DND-41 (cell line): ENCODE measurements around the gene LINGO1.

Experiments
- CTCF ChIP-seq: IDR thresholded peaks from 2 replicates; pipeline ENCODE4 v1.5.1; 2012; ENCODE audit warnings: borderline replicate concordance, low read length, moderate library complexity, mild to moderate bottlenecking; ENCODE audit not compliant: poor library complexity, severe bottlenecking; ENCODE audit errors: extremely low read depth
- EZH2 ChIP-seq: IDR thresholded peaks from 3 replicates; pipeline ENCODE4 v1.6.1; 2012; ENCODE audit warnings: borderline replicate concordance, low read depth, mild to moderate bottlenecking, moderate library complexity, low read length, inconsistent platforms; ENCODE audit not compliant: severe bottlenecking

- TF ChIP-seq CTCF = no peak
- TF ChIP-seq EZH2 = no peak
Observed at GRCh38 chr15:77620960-77621647, 11.6 kb downstream of the LINGO1 start.
